IMR-90 (cell line): Measurements from ENCODE around the gene SHC2. TPM values are rescaled to one million over a fixed set of nuclear protein-coding genes. Genes with fewer than 3 reads are reported as not detected.
A peak's percentile ranks its signal among the peaks of the same experiment; 100 is the strongest.

ENCODE experiments used
- ATAC-seq: fragments of 200-7000 bp; cut with Tn5 transposase; 2 replicates; pipeline ENCODE4 v1.9.1; 2020; ENCODE audit warnings: low read depth, mild to moderate bottlenecking, moderate library complexity
- BruUV-seq: library from RNA; stranded (reverse); fragments of 400-500 nt; replicated peaks from 2 replicates; lab custom pipeline; 2021; lab: Mats Ljungman, UMichigan
- CTCF ChIA-PET: fragments of 300-600 bp; formaldehyde crosslinking; extraction: SDS; loops from one replicate; lab custom pipeline; 2021; ENCODE audit warnings: antibody characterized with exemption; lab: Yijun Ruan, JAX
- POLR2A ChIA-PET: fragments of 300-600 bp; sonication (Branson Sonifier 250); formaldehyde crosslinking; loops from one replicate; lab custom pipeline; 2022; ENCODE audit warnings: antibody characterized with exemption; ENCODE audit not compliant: unreplicated experiment; lab: Charles Lee
- DNase-seq: peaks from one replicate; pipeline ENCODE4 v3.0.0; 2013
- H2AFZ ChIP-seq: replicated peaks from 2 replicates; pipeline ENCODE3; 2013; ENCODE audit warnings: low read length, mild to moderate bottlenecking; ENCODE audit not compliant: poor library complexity
- H2AK5ac ChIP-seq: 2 replicates; pipeline ENCODE4 v1.6.1; 2013; ENCODE audit warnings: low read depth, low read length, inconsistent platforms
- H2AK9ac ChIP-seq: replicated peaks from 2 replicates; pipeline ENCODE3; 2013; ENCODE audit warnings: mild to moderate bottlenecking, low read depth, low read length, moderate library complexity; ENCODE audit not compliant: poor library complexity
- H2BK120ac ChIP-seq: 2 replicates; pipeline ENCODE4 v1.6.1; 2013; ENCODE audit warnings: low read depth, low read length, inconsistent platforms
- H2BK15ac ChIP-seq: 3 replicates; pipeline ENCODE4 v1.6.1; 2013; ENCODE audit warnings: low read depth, low read length, inconsistent platforms
- H2BK20ac ChIP-seq: 2 replicates; pipeline ENCODE4 v1.6.1; 2013; ENCODE audit warnings: low read depth, mild to moderate bottlenecking, inconsistent platforms, low read length, moderate library complexity
- H2BK5ac ChIP-seq: 2 replicates; pipeline ENCODE4 v1.6.1; 2013; ENCODE audit warnings: mild to moderate bottlenecking, low read depth, low read length, inconsistent platforms; ENCODE audit not compliant: poor library complexity, severe bottlenecking
- H3K14ac ChIP-seq: replicated peaks from 2 replicates; pipeline ENCODE4 v1.6.1; 2013; ENCODE audit warnings: low read depth, low read length, inconsistent platforms
- H3K18ac ChIP-seq: 2 replicates; pipeline ENCODE4 v1.6.1; 2013; ENCODE audit warnings: low read depth, low read length, control low read depth
- H3K23ac ChIP-seq: 2 replicates; pipeline ENCODE4 v1.6.1; 2013; ENCODE audit warnings: low read depth, low read length, inconsistent platforms
- H3K27ac ChIP-seq: 2 replicates; pipeline ENCODE4 v1.5.1; 2013; ENCODE audit warnings: mild to moderate bottlenecking, control low read depth, low read length; ENCODE audit not compliant: insufficient read depth
- H3K27me3 ChIP-seq: 2 replicates; pipeline ENCODE4 v1.6.1; 2013; ENCODE audit warnings: low read length; ENCODE audit not compliant: control insufficient read depth, insufficient read depth
- H3K36me3 ChIP-seq: 2 replicates; pipeline ENCODE4 v1.6.1; 2013; ENCODE audit warnings: low read length, mixed read lengths; ENCODE audit not compliant: control insufficient read depth, insufficient read depth
- H3K4ac ChIP-seq: 2 replicates; pipeline ENCODE4 v1.6.1; 2013; ENCODE audit warnings: low read depth, low read length, inconsistent platforms
- H3K4me1 ChIP-seq: 2 replicates; pipeline ENCODE4 v1.6.1; 2013; ENCODE audit warnings: low read length, mixed read lengths; ENCODE audit not compliant: control insufficient read depth, insufficient read depth
- H3K4me2 ChIP-seq: 2 replicates; pipeline ENCODE4 v1.6.1; 2013; ENCODE audit warnings: low read depth, mild to moderate bottlenecking, control low read depth, low read length, moderate library complexity
- H3K4me3 ChIP-seq: 2 replicates; pipeline ENCODE4 v1.5.1; 2013; ENCODE audit warnings: low read depth, mild to moderate bottlenecking, control low read depth, low read length, moderate library complexity; ENCODE audit not compliant: insufficient read depth
- H3K56ac ChIP-seq: 2 replicates; pipeline ENCODE4 v1.6.1; 2013; ENCODE audit warnings: low read length, inconsistent platforms; ENCODE audit not compliant: insufficient read depth; ENCODE audit errors: extremely low read depth
- H3K79me1 ChIP-seq, 2 experiments: 2 replicates each; pipeline ENCODE4 v1.6.1; 2013; ENCODE audit warnings: low read length in 2 of 2, inconsistent platforms in 1 of 2, low read depth in 1 of 2
- H3K9ac ChIP-seq: 2 replicates; pipeline ENCODE4 v1.6.1; 2013; ENCODE audit warnings: low read depth, low read length, control low read depth
- H3K9me1 ChIP-seq: 2 replicates; pipeline ENCODE4 v1.6.1; 2013; ENCODE audit warnings: low read length, inconsistent platforms; ENCODE audit not compliant: insufficient read depth
- H3K9me3 ChIP-seq: 2 replicates; pipeline ENCODE4 v1.6.1; 2013; ENCODE audit warnings: low read length; ENCODE audit not compliant: control insufficient read depth, insufficient read depth
- H4K20me1 ChIP-seq: 2 replicates; pipeline ENCODE4 v1.6.1; 2013; ENCODE audit warnings: low read length, inconsistent platforms; ENCODE audit not compliant: insufficient read depth
- H4K5ac ChIP-seq: 2 replicates; pipeline ENCODE4 v1.6.1; 2013; ENCODE audit warnings: mild to moderate bottlenecking, low read depth, low read length, control low read depth
- H4K8ac ChIP-seq, 2 experiments: 2 replicates each; pipeline ENCODE4 v1.6.1; 2013; ENCODE audit warnings: low read depth in 2 of 2, low read length in 2 of 2, control low read depth in 1 of 2, inconsistent platforms in 1 of 2
- H4K91ac ChIP-seq: 2 replicates; pipeline ENCODE4 v1.6.1; 2013; ENCODE audit warnings: low read depth, low read length, inconsistent platforms; ENCODE audit not compliant: insufficient read depth
- FOS ChIP-seq: fragments of 150-350 bp; IDR thresholded peaks from 2 replicates; pipeline ENCODE4 v1.6.1; 2016; ENCODE audit warnings: low read depth, low read length
- RAD21 ChIP-seq: IDR thresholded peaks from 2 replicates; pipeline ENCODE4 v1.6.1; 2012; ENCODE audit warnings: low read length, improper control_type of control experiment
- USF2 ChIP-seq: fragments of 150-350 bp; IDR thresholded peaks from 2 replicates; pipeline ENCODE4 v1.6.1; 2017; ENCODE audit warnings: mild to moderate bottlenecking, antibody characterized with exemption, low read length, low read depth
- WGBS, 2 experiments: methylation state at CpG; one replicate each; pipeline versions ENCODE4 v1.1.5 to v1.1.7; 2013; ENCODE audit warnings: missing lambda C conversion rate in 2 of 2; ENCODE audit not compliant: insufficient read length in 1 of 2; ENCODE audit errors: extremely low coverage in 2 of 2; 5-methylcytosine and 5-hydroxymethylcytosine counted together
- dilution Hi-C: fragments of 300-500 bp; cut with HindIII; formaldehyde crosslinking; loops from one replicate; pipeline ENCODE4 v1.14.3; 2018; ENCODE audit warnings: low sequenced_read_pairs; ENCODE audit not compliant: unreplicated experiment
- in situ Hi-C: fragments of 300-500 bp; cut with MboI; formaldehyde crosslinking; loops from 3 replicates; pipeline ENCODE4 v1.14.3; 2019; ENCODE audit warnings: low sequenced_read_pairs, inconsistent platforms, mixed read lengths
- intact Hi-C: fragments of 100-400 bp; cut with micrococcal nuclease; formaldehyde crosslinking; loops from 2 replicates; pipeline ENCODE4 v1.10.0; 2022
- polyA plus RNA-seq, 3 experiments: library from polyadenylated mRNA; depleted of rRNA; stranded (reverse); fragments of >200 nt; gene quantifications; 2 replicates each; pipeline ENCODE4 v1.2.3, GENCODE V29; 2012; ENCODE audit warnings: low replicate concordance in 1 of 3
- total RNA-seq: library from RNA; depleted of rRNA; stranded (reverse); fragments of >200 nt; gene quantifications from 2 replicates; pipeline ENCODE4 v1.2.3, GENCODE V29; 2012

The SHC2 gene
- total and polyA plus RNA-seq, 2 of the 4 experiments (the other 2 are of a cell fraction): 0.68 TPM; not detected in 1

- H3K36me3 ChIP-seq: no peaks in the 10 kb centered on the region
- no peak overlapping the region for H3K18ac ChIP-seq
- H3K9me1 ChIP-seq: no peaks in the 10 kb centered on the region
- 50% methylated on average over 15 of the region's 41 CpGs; no CpG with 5 or more reads in 1 of the 2 experiments for WGBS, 2 experiments
- no peaks in the 10 kb centered on the region for H3K79me1 ChIP-seq
- no peak overlapping the region for H2AK9ac ChIP-seq
- H4K5ac ChIP-seq: no peak overlapping the region
- CTCF ChIA-PET: no interaction called here
- in situ Hi-C loops: no loop called here
- no peak overlapping the region for H3K14ac ChIP-seq
- H3K4ac ChIP-seq: no peak overlapping the region
- peak overlapping the region; percentile 6 for H2AFZ ChIP-seq
- no peak overlapping the region for H3K27ac ChIP-seq
- no peak for DNase-seq
- no peak overlapping the region for H4K91ac ChIP-seq
- no peak overlapping the region for H4K8ac ChIP-seq
- no peak overlapping the region for H2BK20ac ChIP-seq
- POLR2A ChIA-PET: no interaction called here
- dilution Hi-C loops: no loop called here
- intact Hi-C loops: no loop called here
- no peak overlapping the region for H3K4me3 ChIP-seq
- no peak overlapping the region for H2BK5ac ChIP-seq
- H3K9me3 ChIP-seq: no peaks in the 10 kb centered on the region
- no peaks in the 10 kb centered on the region for H3K4me1 ChIP-seq
- no peak for ATAC-seq
- no peak overlapping the region for H2BK120ac ChIP-seq
- no peak overlapping the region for H3K9ac ChIP-seq
- H3K4me2 ChIP-seq: no peak overlapping the region
- H3K27me3 ChIP-seq: peaks cover 33% of the 10 kb centered on the region
- H3K56ac ChIP-seq: no peak overlapping the region
- no peak overlapping the region for H2AK5ac ChIP-seq
- H3K23ac ChIP-seq: no peak overlapping the region
- peaks cover 5% of the 10 kb centered on the region; the same call in 1 of the 2 replicates for H4K20me1 ChIP-seq
- no peak overlapping the region for H2BK15ac ChIP-seq
- TF ChIP-seq USF2 (no peak), RAD21 (no peak), FOS (no peak)
- no TSS peak for BruUV-seq
These were observed 54.6 kb downstream of the SHC2 start for GRCh38 chr19:406135-406781.
